ENCODE measurements around the gene FGD3. TPM values are rescaled to one million over a fixed set of nuclear protein-coding genes. Genes with fewer than 3 reads are reported as not detected.
"Not testable (repeated sequence)": the region's sequence is repeated elsewhere in the genome, so short reads cannot be mapped to it uniquely, and the experiment has no call there.

FGD3 gene
- total RNA-seq, 1 experiment from 2014 or later = 0.09 TPM

DNA sequence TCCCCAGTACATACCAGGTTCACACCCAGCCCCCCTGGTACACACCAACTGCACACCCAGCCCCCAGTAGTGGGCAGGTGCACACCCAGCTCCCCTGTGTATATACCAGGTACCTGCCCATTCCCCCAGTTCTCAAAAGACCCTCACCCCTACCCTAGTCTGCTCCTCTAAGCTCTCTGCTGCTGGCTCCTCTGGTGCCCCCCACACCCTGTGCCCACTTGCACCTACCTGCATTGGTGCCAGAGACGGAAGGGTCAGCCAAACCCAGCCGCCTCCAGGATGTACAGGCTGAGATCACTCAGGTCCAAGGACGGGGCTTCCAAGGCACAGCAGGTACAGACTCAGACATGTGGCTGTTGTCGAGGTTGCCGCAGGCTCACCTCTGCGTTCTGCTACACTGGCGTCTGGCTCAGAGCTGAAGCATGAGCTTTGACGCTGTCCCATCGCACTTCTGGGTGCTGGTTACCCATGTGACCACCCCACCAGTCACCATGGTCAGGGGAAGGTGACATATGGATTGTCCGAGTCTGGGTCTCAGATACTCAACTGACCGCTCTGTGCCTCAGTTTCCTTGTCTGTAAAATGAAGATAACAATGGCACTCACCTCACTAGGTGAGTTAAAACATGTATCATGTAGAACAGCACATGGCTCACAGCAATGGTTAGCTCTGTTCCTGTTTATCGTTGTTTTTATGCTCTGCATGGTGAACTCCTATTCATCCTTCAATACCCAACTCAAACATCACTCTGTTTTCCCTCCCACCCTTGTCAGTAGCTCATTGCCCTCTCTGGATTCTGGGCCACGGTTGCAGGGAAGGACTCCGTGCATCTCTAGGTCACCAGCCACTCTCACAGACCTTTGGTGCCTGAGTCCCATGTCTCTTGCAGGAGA, 65.9 kb downstream of the FGD3 start:
- intact Hi-C loops (cut with micrococcal nuclease; ENCODE audit: unreplicated experiment) = no loop called here
- BruUV-seq (replicated peaks) = no TSS peak
- POLR2A ChIA-PET (ENCODE audit: low non-redundant PET) = no interaction called here
- DNase-seq (ENCODE audit: low spot score) = no peak
- no peak for TF ChIP-seq EZH2 (IDR thresholded peaks at IDR 0.05; ENCODE audit: borderline replicate concordance, low read depth, low read length, poor library complexity, severe bottlenecking)
- TF ChIP-seq, protein P1, sequence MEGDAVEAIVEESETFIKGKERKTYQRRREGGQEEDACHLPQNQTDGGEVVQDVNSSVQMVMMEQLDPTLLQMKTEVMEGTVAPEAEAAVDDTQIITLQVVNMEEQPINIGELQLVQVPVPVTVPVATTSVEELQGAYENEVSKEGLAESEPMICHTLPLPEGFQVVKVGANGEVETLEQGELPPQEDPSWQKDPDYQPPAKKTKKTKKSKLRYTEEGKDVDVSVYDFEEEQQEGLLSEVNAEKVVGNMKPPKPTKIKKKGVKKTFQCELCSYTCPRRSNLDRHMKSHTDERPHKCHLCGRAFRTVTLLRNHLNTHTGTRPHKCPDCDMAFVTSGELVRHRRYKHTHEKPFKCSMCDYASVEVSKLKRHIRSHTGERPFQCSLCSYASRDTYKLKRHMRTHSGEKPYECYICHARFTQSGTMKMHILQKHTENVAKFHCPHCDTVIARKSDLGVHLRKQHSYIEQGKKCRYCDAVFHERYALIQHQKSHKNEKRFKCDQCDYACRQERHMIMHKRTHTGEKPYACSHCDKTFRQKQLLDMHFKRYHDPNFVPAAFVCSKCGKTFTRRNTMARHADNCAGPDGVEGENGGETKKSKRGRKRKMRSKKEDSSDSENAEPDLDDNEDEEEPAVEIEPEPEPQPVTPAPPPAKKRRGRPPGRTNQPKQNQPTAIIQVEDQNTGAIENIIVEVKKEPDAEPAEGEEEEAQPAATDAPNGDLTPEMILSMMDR (conservative IDR thresholded peaks at IDR 0.05; ENCODE audit: low read depth, low read length) = no peak
- no peaks in the 10 kb centered on the region for H3K27me3 ChIP-seq (replicated peaks; ENCODE audit: insufficient read depth, low read depth, low read length, poor library complexity)
- no peak overlapping the region for H3K4me3 ChIP-seq (ENCODE audit: low read depth, low read length, poor library complexity, severe bottlenecking)
- H3K4me1 ChIP-seq (ENCODE audit: insufficient read depth, low read length, poor library complexity, severe bottlenecking) = no peaks in the 10 kb centered on the region
- no peaks in the 10 kb centered on the region for H3K36me3 ChIP-seq (ENCODE audit: insufficient read depth, low read length, poor library complexity, severe bottlenecking)
- no peaks in the 10 kb centered on the region for H3K9me3 ChIP-seq (ENCODE audit: low read depth, low read length, poor library complexity, severe bottlenecking)
- CTCF ChIA-PET = no interaction called here
- H3K27ac ChIP-seq (ENCODE audit: low read depth, low read length, poor library complexity, severe bottlenecking) = no peak overlapping the region

DNA sequence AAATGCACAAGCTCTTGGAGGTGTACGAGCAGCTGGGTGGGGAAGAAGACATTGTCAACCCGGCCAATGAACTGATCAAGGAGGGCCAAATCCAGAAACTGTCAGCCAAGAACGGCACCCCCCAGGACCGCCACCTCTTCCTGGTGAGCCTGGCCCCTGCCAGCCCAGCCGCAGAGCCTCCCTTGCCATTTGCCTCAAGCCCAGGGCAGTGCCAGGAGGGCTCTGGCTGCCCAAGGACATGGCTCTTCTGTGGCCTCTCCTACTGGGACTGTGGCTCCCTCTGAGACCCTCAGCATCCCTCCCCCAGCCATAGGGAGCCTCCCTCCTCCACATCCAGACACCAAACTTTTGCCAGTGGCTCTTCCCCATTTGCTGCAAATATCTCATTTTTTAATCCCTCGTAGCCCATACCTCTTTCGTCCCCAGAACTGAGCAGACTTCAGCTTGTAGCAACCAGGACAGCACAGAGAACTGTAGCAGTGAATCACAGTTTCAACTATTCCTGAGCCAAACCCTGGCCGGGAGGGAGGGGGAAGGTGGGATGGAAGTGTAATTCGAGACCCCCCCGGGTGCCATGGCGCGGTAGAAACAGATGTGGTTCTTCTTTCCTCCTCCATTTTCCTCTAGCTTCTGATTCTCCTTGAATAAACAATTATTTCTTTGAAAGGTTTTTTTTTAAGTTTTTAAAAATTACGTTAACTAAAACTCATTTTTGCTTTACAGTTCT, 66.7 kb downstream of the FGD3 start:
- no peaks in the 10 kb centered on the region for H3K36me3 ChIP-seq (ENCODE audit: insufficient read depth, low read length, poor library complexity, severe bottlenecking)
- intact Hi-C loops (cut with micrococcal nuclease; ENCODE audit: unreplicated experiment) = no loop called here
- no TSS peak for BruUV-seq (replicated peaks)
- no peaks in the 10 kb centered on the region for H3K9me3 ChIP-seq (ENCODE audit: low read depth, low read length, poor library complexity, severe bottlenecking)
- TF ChIP-seq EZH2 (IDR thresholded peaks at IDR 0.05; ENCODE audit: borderline replicate concordance, low read depth, low read length, poor library complexity, severe bottlenecking) = no peak
- TF ChIP-seq, protein P1 (conservative IDR thresholded peaks at IDR 0.05; ENCODE audit: low read depth, low read length) = no peak
- no peak overlapping the region for H3K27ac ChIP-seq (ENCODE audit: low read depth, low read length, poor library complexity, severe bottlenecking)
- H3K27me3 ChIP-seq (replicated peaks; ENCODE audit: insufficient read depth, low read depth, low read length, poor library complexity) = no peaks in the 10 kb centered on the region
- no peak overlapping the region for H3K4me3 ChIP-seq (ENCODE audit: low read depth, low read length, poor library complexity, severe bottlenecking)
- DNase-seq (ENCODE audit: low spot score) = no peak
- ChIA-PET CTCF (no interaction called here), POLR2A (ENCODE audit: low non-redundant PET) (no interaction called here)
- no peaks in the 10 kb centered on the region for H3K4me1 ChIP-seq (ENCODE audit: insufficient read depth, low read length, poor library complexity, severe bottlenecking)

DNA sequence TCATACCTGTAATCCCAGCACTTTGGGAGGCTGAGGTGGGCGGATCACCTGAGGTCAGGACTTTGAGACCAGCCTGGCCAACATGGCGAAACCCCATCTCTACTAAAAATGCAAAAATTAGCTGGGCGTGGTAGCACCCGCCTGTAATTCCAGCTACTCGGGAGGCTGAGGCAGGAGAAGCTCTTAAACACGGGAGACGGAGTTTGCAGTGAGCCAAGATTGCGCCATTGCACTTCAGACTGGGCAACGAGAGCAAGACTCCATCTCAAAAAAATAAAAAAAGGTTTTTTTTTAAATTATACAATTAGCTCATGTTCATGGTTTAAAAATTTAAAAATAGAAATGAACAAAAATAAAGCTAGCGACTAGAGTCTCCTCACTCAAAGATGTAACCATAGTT, 67.9 kb downstream of the FGD3 start:
- intact Hi-C loops (cut with micrococcal nuclease; ENCODE audit: unreplicated experiment); BruUV-seq (replicated peaks); CTCF ChIA-PET; H3K4me1 ChIP-seq (ENCODE audit: insufficient read depth, low read length, poor library complexity, severe bottlenecking); H3K36me3 ChIP-seq (ENCODE audit: insufficient read depth, low read length, poor library complexity, severe bottlenecking); H3K27me3 ChIP-seq (replicated peaks; ENCODE audit: insufficient read depth, low read depth, low read length, poor library complexity); H3K4me3 ChIP-seq (ENCODE audit: low read depth, low read length, poor library complexity, severe bottlenecking); H3K27ac ChIP-seq (ENCODE audit: low read depth, low read length, poor library complexity, severe bottlenecking); POLR2A ChIA-PET (ENCODE audit: low non-redundant PET); DNase-seq (ENCODE audit: low spot score); H3K9me3 ChIP-seq (ENCODE audit: low read depth, low read length, poor library complexity, severe bottlenecking): not testable (repeated sequence)

Measured in A673 (cell line).